Neural cell (in vitro differentiated cells): ENCODE measurements around the gene LDB2. TPM values are rescaled to one million over a fixed set of nuclear protein-coding genes. Genes with fewer than 3 reads are reported as not detected.

Experiments
- H2AFZ ChIP-seq: fragments of 200-600, 300-800 bp; sonication (generic), shearing (Covaris generic); 2 replicates; pipeline ENCODE4 v1.6.0; 2014; ENCODE audit warnings: low read depth, mild to moderate bottlenecking, antibody characterized with exemption, low read length, moderate library complexity
- H3F3A ChIP-seq: fragments of 200-600 bp; shearing (Covaris generic); 2 replicates; pipeline ENCODE4 v1.6.1; 2016; ENCODE audit warnings: mild to moderate bottlenecking, moderate library complexity, mixed read lengths, antibody characterized with exemption, low read length; ENCODE audit not compliant: insufficient read depth, poor library complexity, severe bottlenecking
- H3K27ac ChIP-seq: fragments of 200-600, 300-800 bp; sonication (generic), shearing (Covaris generic); 2 replicates; pipeline ENCODE4 v1.5.1; 2014; ENCODE audit warnings: mild to moderate bottlenecking, low read length, moderate library complexity
- H3K27me3 ChIP-seq: fragments of 300-800, 200-600 bp; sonication (generic), shearing (Covaris generic); 2 replicates; pipeline ENCODE4 v1.6.0; 2014; ENCODE audit warnings: mild to moderate bottlenecking, low read depth, low read length, moderate library complexity; ENCODE audit not compliant: insufficient read depth
- H3K36me3 ChIP-seq: fragments of 300-800, 200-600 bp; sonication (generic), shearing (Covaris generic); 2 replicates; pipeline ENCODE4 v1.5.1; 2014; ENCODE audit warnings: mild to moderate bottlenecking, antibody characterized with exemption, low read length, moderate library complexity; ENCODE audit not compliant: insufficient read depth
- H3K4me2 ChIP-seq: fragments of 300-800, 200-600 bp; sonication (generic), shearing (Covaris generic); 2 replicates; pipeline ENCODE4 v1.6.0; 2014; ENCODE audit warnings: mild to moderate bottlenecking, low read length
- H3K4me3 ChIP-seq: fragments of 300-800, 200-600 bp; sonication (generic), shearing (Covaris generic); 2 replicates; pipeline ENCODE4 v1.5.1; 2014; ENCODE audit warnings: mild to moderate bottlenecking, low read length, moderate library complexity
- H3K79me2 ChIP-seq: fragments of 200-600 bp; shearing (Covaris generic); replicated peaks from 2 replicates; pipeline ENCODE4 v1.6.0; 2014; ENCODE audit warnings: mild to moderate bottlenecking, low read length, moderate library complexity; ENCODE audit not compliant: insufficient read depth
- H3K9ac ChIP-seq: fragments of 300-800, 200-600 bp; sonication (generic), shearing (Covaris generic); 2 replicates; pipeline ENCODE4 v1.6.1; 2016; ENCODE audit warnings: mild to moderate bottlenecking, low read length, mixed read lengths
- H3K9me2 ChIP-seq: fragments of 200-600 bp; shearing (Covaris generic); 2 replicates; pipeline ENCODE4 v1.6.1; 2016; ENCODE audit warnings: mild to moderate bottlenecking, low read length, mixed read lengths; ENCODE audit not compliant: insufficient read depth
- H3K9me3 ChIP-seq: fragments of 200-600, 300-800 bp; sonication (generic), shearing (Covaris generic); 2 replicates; pipeline ENCODE4 v1.6.1; 2016; ENCODE audit warnings: mild to moderate bottlenecking, mixed run types, low read length, moderate library complexity, mixed read lengths
- H4K20me1 ChIP-seq: fragments of 200-600 bp; shearing (Covaris generic); 2 replicates; pipeline ENCODE4 v1.6.1; 2016; ENCODE audit warnings: mild to moderate bottlenecking, mixed run types; ENCODE audit not compliant: insufficient read depth
- EP300 ChIP-seq: fragments of 450-650 bp; conservative IDR thresholded peaks from 2 replicates; pipeline ENCODE4 v1.6.1; 2014; ENCODE audit warnings: antibody characterized with exemption, mild to moderate bottlenecking, moderate library complexity; ENCODE audit not compliant: poor library complexity, severe bottlenecking
- EZH2 ChIP-seq: fragments of 200-600, 300-800 bp; shearing (Covaris generic), sonication (generic); IDR thresholded peaks from 2 replicates; pipeline ENCODE4 v1.6.1; 2014; ENCODE audit warnings: antibody characterized with exemption, low read length, borderline replicate concordance, mild to moderate bottlenecking; ENCODE audit not compliant: insufficient read depth, poor library complexity, severe bottlenecking
- MXI1 ChIP-seq: fragments of 450-650 bp; conservative IDR thresholded peaks from 2 replicates; pipeline ENCODE4 v1.6.1; 2014; ENCODE audit warnings: antibody characterized with exemption, mild to moderate bottlenecking; ENCODE audit not compliant: poor library complexity, severe bottlenecking
- POLR2AphosphoS5 ChIP-seq: IDR thresholded peaks from 2 replicates; pipeline ENCODE4 v1.6.1; 2012
- RAD21 ChIP-seq: fragments of 450-650 bp; conservative IDR thresholded peaks from 2 replicates; pipeline ENCODE4 v1.6.1; 2014; ENCODE audit warnings: antibody characterized with exemption, mild to moderate bottlenecking, moderate library complexity
- SMC3 ChIP-seq: fragments of 450-650 bp; conservative IDR thresholded peaks from 2 replicates; pipeline ENCODE4 v1.6.1; 2014; ENCODE audit warnings: antibody characterized with exemption, mild to moderate bottlenecking, moderate library complexity; ENCODE audit not compliant: poor library complexity
- TAF1 ChIP-seq: IDR thresholded peaks from 2 replicates; pipeline ENCODE4 v1.6.1; 2012; ENCODE audit warnings: low read depth
- polyA plus RNA-seq: library from polyadenylated mRNA; depleted of rRNA; stranded (reverse); fragments of >200 nt; gene quantifications from 2 replicates; pipeline ENCODE4 v1.2.3, GENCODE V29; 2014
- TF ChIP-seq, protein P1 (sequence below): fragments of 450-650 bp; IDR thresholded peaks from 2 replicates; pipeline ENCODE4 v1.5.1; 2014; ENCODE audit warnings: antibody characterized with exemption, mild to moderate bottlenecking, moderate library complexity; ENCODE audit not compliant: poor library complexity, severe bottlenecking
- TF ChIP-seq, protein P2 (sequence below): IDR thresholded peaks from 2 replicates; pipeline ENCODE4 v1.6.1; 2012; ENCODE audit warnings: borderline replicate concordance

The LDB2 gene
- polyA plus RNA-seq, 1 donor from 2014 or later, result 58.9 TPM

- H3K9me2 ChIP-seq, result no peaks in the 10 kb centered on the region
- no peak overlapping the region for H3K9ac ChIP-seq
- no peaks in the 10 kb centered on the region for H3K36me3 ChIP-seq
- no peak overlapping the region for H2AFZ ChIP-seq
- no peaks in the 10 kb centered on the region for H3F3A ChIP-seq
- H3K27ac ChIP-seq, result no peak overlapping the region
- TF ChIP-seq, protein P1, sequence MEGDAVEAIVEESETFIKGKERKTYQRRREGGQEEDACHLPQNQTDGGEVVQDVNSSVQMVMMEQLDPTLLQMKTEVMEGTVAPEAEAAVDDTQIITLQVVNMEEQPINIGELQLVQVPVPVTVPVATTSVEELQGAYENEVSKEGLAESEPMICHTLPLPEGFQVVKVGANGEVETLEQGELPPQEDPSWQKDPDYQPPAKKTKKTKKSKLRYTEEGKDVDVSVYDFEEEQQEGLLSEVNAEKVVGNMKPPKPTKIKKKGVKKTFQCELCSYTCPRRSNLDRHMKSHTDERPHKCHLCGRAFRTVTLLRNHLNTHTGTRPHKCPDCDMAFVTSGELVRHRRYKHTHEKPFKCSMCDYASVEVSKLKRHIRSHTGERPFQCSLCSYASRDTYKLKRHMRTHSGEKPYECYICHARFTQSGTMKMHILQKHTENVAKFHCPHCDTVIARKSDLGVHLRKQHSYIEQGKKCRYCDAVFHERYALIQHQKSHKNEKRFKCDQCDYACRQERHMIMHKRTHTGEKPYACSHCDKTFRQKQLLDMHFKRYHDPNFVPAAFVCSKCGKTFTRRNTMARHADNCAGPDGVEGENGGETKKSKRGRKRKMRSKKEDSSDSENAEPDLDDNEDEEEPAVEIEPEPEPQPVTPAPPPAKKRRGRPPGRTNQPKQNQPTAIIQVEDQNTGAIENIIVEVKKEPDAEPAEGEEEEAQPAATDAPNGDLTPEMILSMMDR, result peak; percentile 47
- TF ChIP-seq, protein P2, sequence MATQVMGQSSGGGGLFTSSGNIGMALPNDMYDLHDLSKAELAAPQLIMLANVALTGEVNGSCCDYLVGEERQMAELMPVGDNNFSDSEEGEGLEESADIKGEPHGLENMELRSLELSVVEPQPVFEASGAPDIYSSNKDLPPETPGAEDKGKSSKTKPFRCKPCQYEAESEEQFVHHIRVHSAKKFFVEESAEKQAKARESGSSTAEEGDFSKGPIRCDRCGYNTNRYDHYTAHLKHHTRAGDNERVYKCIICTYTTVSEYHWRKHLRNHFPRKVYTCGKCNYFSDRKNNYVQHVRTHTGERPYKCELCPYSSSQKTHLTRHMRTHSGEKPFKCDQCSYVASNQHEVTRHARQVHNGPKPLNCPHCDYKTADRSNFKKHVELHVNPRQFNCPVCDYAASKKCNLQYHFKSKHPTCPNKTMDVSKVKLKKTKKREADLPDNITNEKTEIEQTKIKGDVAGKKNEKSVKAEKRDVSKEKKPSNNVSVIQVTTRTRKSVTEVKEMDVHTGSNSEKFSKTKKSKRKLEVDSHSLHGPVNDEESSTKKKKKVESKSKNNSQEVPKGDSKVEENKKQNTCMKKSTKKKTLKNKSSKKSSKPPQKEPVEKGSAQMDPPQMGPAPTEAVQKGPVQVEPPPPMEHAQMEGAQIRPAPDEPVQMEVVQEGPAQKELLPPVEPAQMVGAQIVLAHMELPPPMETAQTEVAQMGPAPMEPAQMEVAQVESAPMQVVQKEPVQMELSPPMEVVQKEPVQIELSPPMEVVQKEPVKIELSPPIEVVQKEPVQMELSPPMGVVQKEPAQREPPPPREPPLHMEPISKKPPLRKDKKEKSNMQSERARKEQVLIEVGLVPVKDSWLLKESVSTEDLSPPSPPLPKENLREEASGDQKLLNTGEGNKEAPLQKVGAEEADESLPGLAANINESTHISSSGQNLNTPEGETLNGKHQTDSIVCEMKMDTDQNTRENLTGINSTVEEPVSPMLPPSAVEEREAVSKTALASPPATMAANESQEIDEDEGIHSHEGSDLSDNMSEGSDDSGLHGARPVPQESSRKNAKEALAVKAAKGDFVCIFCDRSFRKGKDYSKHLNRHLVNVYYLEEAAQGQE, result no peak
- TF ChIP-seq SMC3 (peak; percentile 39), MXI1 (no peak), TAF1 (no peak), EP300 (no peak), RAD21 (no peak), POLR2AphosphoS5 (no peak), EZH2 (no peak)
- no peak overlapping the region for H3K4me2 ChIP-seq
- no peaks in the 10 kb centered on the region for H3K27me3 ChIP-seq
- H3K79me2 ChIP-seq, result no peaks in the 10 kb centered on the region
- no peaks in the 10 kb centered on the region for H4K20me1 ChIP-seq
- H3K9me3 ChIP-seq, result no peaks in the 10 kb centered on the region
- no peak overlapping the region for H3K4me3 ChIP-seq
Observed at GRCh38 chr4:16916719-16917337, 18.4 kb upstream of the LDB2 start.

DNA sequence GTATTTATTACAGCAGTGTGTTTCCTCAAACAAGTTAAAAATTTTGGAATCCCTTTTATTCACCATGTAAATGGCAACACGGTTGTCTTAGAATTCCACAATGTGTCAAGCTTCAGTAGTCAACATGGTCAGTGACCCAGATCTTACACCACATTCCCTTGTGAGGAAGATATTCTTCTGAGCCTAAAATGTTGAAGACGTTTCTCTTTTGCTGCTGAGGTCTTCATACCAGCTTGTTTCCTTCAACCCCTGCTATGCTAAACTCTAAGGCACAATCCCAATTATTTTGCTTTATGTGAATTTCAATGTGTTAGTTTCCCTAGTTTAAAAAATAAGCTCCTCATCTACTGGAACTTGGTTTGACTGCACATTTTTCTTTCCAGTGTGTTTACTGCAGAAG, 17.6 kb upstream of the LDB2 start:
- Histone ChIP-seq H3K9me3 (no peaks in the 10 kb centered on the region), H2AFZ (no peak overlapping the region), H3K27me3 (no peaks in the 10 kb centered on the region), H3K36me3 (no peaks in the 10 kb centered on the region), H4K20me1 (no peaks in the 10 kb centered on the region), H3K27ac (no peak overlapping the region), H3K79me2 (no peaks in the 10 kb centered on the region), H3F3A (no peaks in the 10 kb centered on the region), H3K4me3 (no peak overlapping the region), H3K9ac (no peak overlapping the region), H3K9me2 (no peaks in the 10 kb centered on the region), H3K4me2 (no peak overlapping the region)
- TF ChIP-seq SMC3 (no peak), EP300 (no peak), POLR2AphosphoS5 (no peak)
- TF ChIP-seq, protein P1, result no peak
